ENCODE data around the gene TENM4.
"Not testable (repeated sequence)": the region's sequence is repeated elsewhere in the genome, so short reads cannot be mapped to it uniquely, and the experiment has no call there.

TENM4 gene

DNA sequence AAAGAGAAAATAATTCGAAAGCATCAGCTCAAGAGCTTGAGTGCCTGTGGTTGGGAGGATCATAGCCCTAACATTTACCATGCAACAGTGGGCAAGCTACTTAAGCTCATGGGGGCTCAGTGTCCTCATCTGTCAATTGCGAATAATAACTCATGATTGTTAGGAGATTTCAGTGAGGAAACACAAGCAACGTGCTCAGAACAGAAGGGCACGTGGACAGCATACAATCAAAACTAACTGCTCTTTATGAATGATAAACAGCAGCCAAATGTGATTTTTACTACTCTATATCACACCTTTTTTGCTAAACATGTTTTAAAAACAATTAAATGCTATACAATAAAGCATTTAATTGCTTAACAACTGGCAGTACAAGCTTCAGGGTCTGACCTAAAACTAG, 556.1 kb downstream of the TENM4 start:
- H3K4me3 ChIP-seq (ENCODE audit: control insufficient read depth, low read depth, low read length), result no peak overlapping the region
- no peak for DNase-seq (ENCODE audit: low read depth)
- TF ChIP-seq, protein P1, sequence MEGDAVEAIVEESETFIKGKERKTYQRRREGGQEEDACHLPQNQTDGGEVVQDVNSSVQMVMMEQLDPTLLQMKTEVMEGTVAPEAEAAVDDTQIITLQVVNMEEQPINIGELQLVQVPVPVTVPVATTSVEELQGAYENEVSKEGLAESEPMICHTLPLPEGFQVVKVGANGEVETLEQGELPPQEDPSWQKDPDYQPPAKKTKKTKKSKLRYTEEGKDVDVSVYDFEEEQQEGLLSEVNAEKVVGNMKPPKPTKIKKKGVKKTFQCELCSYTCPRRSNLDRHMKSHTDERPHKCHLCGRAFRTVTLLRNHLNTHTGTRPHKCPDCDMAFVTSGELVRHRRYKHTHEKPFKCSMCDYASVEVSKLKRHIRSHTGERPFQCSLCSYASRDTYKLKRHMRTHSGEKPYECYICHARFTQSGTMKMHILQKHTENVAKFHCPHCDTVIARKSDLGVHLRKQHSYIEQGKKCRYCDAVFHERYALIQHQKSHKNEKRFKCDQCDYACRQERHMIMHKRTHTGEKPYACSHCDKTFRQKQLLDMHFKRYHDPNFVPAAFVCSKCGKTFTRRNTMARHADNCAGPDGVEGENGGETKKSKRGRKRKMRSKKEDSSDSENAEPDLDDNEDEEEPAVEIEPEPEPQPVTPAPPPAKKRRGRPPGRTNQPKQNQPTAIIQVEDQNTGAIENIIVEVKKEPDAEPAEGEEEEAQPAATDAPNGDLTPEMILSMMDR (IDR thresholded peaks at IDR 0.05; ENCODE audit: control insufficient read depth, insufficient read depth, low read depth, low read length, missing control alignments), result no peak

DNA sequence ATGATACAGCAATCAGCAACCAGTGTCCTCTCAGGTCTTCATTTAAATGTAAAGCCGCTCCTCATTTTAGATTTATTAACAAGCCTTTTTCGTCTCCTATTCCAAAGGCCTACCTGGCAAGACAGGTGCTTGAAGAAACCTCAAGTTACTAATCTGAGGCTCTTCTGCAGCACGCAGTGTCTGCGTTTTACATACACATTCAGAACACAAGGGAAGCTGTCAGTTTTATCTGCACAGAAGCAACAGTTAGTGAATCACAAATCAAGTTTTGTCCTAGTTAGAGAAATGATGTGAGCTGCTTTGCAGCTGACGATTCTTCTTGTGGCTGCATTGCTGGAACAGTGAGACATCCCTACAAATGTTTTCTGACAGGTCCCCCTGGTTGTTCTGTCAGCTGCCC, 557.3 kb downstream of the TENM4 start:
- DNase-seq (ENCODE audit: low read depth), result no peak
- no peak overlapping the region for H3K4me3 ChIP-seq (ENCODE audit: control insufficient read depth, low read depth, low read length)
- TF ChIP-seq, protein P1 (IDR thresholded peaks at IDR 0.05; ENCODE audit: control insufficient read depth, insufficient read depth, low read depth, low read length, missing control alignments), result no peak

DNA sequence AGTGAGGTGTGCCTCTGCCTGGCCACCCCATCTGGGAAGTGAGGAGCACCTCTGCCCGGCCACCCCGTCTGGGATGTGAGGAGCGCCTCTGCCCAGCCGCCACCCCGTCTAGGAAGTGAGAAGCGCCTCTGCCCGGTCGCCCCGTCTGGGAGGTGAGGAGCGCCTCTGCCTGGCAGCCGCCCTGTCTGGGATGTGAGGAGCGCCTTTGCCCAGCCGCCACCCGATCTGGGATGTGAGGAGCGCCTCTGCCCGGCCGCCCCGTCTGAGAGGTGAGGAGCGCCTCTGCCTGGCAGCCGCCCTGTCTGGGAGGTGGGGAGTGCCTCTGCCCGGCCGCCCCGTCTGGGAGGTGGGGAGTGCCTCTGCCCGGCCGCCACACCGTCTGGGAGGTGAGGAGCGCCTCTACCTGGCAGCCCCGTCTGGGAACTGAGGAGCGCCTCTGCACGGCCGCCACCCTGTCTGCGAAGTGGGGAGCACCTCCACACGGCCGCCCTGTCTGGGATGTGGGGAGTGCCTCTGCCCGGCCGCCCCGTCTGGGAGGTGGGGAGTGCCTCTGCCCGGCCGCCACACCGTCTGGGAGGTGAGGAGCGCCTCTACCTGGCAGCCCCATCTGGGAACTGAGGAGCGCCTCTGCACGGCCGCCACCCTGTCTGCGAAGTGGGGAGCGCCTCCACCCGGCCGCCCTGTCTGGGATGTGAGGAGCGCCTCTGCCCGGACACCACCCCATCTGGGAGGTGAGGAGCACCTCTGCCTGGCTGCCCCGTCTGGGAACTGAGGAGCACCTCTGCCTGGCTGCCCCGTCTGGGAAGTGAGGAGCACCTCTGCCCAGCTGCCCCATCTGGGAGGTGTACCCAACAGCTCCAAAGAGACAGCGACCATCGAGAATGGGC, 561.5 kb downstream of the TENM4 start:
- not testable (repeated sequence) for DNase-seq (ENCODE audit: low read depth); H3K4me3 ChIP-seq (ENCODE audit: control insufficient read depth, low read depth, low read length)

DNA sequence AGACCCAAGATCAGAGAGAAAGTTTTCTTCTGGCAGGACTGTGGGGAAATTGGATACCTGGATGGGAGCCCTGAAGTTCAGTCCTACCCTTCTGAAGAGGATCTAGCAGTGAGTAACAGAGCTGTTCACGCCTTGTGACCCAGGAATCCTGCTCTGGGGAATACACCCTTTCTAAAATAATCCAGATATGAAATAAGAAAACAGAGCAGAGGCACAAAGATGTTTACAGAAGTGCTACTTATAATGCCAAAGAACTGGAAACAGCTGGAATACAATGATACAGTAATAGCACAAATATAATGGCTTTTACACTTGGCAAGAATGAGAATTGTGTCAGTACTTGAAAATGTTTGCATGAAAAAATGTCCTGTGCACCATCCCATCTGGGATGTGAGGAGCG, 562.2 kb downstream of the TENM4 start:
- TF ChIP-seq, protein P1 (IDR thresholded peaks at IDR 0.05; ENCODE audit: control insufficient read depth, insufficient read depth, low read depth, low read length, missing control alignments), result no peak
- H3K4me3 ChIP-seq (ENCODE audit: control insufficient read depth, low read depth, low read length), result no peak overlapping the region
- no peak for DNase-seq (ENCODE audit: low read depth)

DNA sequence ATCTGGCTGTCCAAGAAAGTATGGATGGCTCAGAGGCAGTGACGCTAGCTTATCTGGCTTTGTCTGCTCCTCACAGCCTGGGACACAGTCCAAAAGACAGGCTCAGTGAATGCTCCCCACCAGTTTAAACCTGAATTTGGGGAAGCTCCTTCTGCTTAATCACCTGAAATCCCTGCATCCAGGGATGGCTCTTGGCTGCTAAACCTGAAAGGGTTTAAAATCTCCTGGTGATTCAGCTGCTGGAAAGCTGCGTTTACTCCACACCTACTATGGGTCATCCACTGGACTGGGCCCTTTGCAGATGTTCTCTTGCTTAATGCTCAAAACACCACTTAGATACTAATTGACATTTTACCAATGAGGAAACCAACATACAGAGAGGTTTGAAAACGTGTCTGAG, 564.2 kb downstream of the TENM4 start:
- no peak overlapping the region for H3K4me3 ChIP-seq (ENCODE audit: control insufficient read depth, low read depth, low read length)
- TF ChIP-seq, protein P1 (IDR thresholded peaks at IDR 0.05; ENCODE audit: control insufficient read depth, insufficient read depth, low read depth, low read length, missing control alignments), result no peak
- no peak for DNase-seq (ENCODE audit: low read depth)

DNA sequence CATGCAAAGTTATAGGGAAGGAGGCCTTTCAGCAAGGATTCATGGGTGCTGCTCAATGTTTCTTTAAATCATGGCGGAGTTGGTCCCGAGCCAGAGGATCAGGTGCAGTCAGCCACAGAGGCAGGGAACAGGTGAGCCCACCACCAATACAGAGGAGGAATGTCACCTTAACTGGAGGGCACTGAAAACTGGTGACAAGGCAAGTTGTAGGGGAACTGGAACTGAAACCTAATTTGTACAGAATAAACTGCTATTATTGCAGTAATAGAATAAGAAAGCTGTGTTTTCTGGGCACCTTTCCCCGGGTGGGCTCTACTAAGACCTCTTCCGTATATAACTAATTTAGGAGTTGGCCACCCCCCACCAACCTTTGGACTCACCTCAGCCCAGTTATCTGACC, 570.2 kb downstream of the TENM4 start:
- DNase-seq (ENCODE audit: low read depth), result no peak
- TF ChIP-seq, protein P1 (IDR thresholded peaks at IDR 0.05; ENCODE audit: control insufficient read depth, insufficient read depth, low read depth, low read length, missing control alignments), result no peak
- H3K4me3 ChIP-seq (ENCODE audit: control insufficient read depth, low read depth, low read length), result no peak overlapping the region

DNA sequence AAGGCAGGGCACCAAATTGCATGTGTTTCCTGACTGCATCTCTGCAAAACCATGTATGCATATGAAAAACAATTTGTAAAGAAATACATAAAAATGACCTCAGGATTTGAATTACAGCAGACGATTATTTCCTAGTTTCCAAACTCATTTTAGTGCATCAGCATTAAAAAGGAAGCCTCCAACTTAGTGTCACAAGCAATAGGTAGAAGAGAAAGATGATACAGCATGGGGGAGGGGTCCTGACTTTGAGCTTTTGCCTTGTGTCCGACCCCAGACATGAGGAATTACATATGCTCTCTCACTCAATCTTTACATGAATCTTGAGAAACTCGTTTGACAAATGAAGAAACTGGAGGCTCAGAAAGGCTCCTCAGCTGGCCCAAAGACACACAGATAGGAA, 571.5 kb downstream of the TENM4 start:
- DNase-seq (ENCODE audit: low read depth), result no peak
- no peak overlapping the region for H3K4me3 ChIP-seq (ENCODE audit: control insufficient read depth, low read depth, low read length)
- TF ChIP-seq, protein P1 (IDR thresholded peaks at IDR 0.05; ENCODE audit: control insufficient read depth, insufficient read depth, low read depth, low read length, missing control alignments), result no peak
